GM12872 (cell line): Measurements from ENCODE around the gene COX6A2.

Experiments
- TF ChIP-seq, protein P1 (sequence below): IDR thresholded peaks from 3 replicates; pipeline ENCODE4 v1.5.1; 2011; ENCODE audit warnings: low read depth, mild to moderate bottlenecking, low read length, moderate library complexity; ENCODE audit not compliant: insufficient read depth

The COX6A2 gene

DNA sequence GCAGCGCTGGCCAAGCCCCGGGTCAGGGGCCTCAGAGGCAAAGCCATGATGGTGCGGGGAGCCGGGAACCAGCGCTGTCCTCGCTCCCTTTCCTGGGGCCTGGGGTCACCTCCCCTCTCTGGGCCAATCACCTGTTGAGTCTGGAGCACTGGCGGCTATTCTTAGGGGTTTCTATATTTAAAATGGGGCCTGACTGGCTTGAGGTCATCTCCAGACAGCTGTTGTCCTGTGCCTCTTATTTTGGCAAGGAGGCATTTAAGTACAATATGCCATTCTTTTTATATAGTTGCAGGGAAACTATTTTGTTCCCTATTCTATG is at the start of gene COX6A2:
TSS of gene COX6A2 (minus strand) at position 82 of the 319 bp plus-strand sequence. CDS start at position 47, 35 bp downstream.
- TF ChIP-seq, protein P1, sequence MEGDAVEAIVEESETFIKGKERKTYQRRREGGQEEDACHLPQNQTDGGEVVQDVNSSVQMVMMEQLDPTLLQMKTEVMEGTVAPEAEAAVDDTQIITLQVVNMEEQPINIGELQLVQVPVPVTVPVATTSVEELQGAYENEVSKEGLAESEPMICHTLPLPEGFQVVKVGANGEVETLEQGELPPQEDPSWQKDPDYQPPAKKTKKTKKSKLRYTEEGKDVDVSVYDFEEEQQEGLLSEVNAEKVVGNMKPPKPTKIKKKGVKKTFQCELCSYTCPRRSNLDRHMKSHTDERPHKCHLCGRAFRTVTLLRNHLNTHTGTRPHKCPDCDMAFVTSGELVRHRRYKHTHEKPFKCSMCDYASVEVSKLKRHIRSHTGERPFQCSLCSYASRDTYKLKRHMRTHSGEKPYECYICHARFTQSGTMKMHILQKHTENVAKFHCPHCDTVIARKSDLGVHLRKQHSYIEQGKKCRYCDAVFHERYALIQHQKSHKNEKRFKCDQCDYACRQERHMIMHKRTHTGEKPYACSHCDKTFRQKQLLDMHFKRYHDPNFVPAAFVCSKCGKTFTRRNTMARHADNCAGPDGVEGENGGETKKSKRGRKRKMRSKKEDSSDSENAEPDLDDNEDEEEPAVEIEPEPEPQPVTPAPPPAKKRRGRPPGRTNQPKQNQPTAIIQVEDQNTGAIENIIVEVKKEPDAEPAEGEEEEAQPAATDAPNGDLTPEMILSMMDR = no peak

DNA sequence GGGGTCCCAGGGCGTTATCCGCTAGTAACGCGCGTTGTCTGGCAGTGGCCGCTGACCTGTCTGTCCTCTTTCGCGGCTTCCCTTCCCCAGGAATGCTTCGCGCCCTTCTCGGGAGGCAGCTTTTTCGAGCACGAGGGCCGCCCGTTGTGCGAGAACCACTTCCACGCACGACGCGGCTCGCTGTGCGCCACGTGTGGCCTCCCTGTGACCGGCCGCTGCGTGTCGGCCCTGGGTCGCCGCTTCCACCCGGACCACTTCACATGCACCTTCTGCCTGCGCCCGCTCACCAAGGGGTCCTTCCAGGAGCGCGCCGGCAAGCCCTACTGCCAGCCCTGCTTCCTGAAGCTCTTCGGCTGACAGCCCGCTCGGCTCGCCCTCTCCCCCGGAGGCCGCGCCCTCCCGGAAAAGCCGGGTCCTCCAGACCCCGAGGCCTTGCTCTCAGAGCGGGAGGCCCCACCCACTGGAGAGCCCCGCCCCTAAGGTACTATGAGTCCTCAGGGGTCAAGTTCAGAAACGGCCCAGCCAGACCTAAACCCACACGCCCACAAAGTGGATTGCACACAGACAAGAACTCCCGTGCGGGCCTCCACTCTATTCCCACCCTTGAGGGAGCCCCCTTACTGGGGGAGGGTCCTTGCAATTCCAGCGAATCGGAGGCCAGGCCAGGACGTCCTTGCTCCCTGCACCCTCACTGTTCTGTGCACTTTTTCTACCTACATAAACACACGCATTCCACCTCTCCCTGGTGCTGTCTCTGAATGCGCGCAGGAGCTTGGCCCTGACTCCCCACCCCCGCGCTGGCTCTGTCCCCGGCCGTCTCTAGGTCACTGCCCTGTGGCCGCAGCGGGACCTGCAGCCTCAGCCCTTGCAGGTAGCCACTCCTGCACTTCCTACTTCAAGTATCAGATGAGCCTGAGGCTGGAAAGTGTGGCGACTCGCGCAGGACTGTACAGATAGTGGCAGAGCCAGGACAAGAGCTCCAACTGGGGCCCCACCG is 49.4 kb upstream of the COX6A2 start:
- TF ChIP-seq, protein P1 = no peak

DNA sequence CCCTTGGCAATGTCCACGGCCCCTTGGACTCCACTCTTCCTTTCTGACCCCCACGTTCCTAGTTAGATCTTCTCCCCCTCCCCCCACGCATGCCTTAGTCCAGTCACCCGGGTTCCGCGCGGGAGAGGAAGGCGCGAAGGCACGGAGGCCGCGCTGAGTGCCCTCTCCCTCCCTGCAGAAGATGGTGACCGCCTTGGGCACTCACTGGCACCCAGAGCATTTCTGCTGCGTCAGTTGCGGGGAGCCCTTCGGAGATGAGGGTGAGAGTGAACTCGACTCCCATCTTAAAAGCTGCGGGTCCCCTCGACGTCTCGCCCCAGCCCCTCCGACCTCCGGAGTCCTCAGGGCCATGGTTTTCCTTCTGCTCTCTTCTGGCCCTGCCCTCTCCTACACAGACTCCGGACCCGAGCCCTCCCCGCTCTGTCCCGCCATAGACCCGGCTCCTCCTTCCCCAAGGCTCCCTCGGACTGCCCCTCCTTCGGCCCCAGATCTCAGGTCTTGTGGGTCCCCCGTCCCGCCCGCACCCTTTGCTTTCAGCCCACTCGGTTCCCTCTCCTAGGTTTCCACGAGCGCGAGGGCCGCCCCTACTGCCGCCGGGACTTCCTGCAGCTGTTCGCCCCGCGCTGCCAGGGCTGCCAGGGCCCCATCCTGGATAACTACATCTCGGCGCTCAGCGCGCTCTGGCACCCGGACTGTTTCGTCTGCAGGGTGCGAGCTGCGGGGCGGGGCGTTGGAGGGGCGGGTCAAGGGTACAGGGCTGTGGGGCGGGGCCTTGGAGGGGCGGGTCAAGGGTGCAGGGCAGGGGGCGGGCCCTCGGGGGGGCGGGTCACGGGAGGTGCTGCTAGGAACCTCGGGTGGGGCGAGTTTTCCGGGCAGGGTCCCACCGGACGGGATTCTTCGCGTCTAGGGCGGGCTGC is 48.4 kb upstream of the COX6A2 start:
- TF ChIP-seq, protein P1 = no peak

DNA sequence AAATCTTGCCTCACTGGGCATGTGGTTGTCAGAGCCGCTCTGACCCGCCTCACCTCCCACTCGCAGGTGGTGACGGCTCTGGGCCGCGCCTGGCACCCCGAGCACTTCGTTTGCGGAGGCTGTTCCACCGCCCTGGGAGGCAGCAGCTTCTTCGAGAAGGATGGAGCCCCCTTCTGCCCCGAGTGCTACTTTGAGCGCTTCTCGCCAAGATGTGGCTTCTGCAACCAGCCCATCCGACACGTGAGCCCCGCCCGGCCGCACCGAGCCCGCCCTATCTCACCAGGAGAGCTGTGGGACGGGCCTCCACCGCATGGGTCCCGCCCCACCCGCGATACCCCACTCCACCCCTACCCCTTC is 47.8 kb upstream of the COX6A2 start:
- TF ChIP-seq, protein P1 = no peak

DNA sequence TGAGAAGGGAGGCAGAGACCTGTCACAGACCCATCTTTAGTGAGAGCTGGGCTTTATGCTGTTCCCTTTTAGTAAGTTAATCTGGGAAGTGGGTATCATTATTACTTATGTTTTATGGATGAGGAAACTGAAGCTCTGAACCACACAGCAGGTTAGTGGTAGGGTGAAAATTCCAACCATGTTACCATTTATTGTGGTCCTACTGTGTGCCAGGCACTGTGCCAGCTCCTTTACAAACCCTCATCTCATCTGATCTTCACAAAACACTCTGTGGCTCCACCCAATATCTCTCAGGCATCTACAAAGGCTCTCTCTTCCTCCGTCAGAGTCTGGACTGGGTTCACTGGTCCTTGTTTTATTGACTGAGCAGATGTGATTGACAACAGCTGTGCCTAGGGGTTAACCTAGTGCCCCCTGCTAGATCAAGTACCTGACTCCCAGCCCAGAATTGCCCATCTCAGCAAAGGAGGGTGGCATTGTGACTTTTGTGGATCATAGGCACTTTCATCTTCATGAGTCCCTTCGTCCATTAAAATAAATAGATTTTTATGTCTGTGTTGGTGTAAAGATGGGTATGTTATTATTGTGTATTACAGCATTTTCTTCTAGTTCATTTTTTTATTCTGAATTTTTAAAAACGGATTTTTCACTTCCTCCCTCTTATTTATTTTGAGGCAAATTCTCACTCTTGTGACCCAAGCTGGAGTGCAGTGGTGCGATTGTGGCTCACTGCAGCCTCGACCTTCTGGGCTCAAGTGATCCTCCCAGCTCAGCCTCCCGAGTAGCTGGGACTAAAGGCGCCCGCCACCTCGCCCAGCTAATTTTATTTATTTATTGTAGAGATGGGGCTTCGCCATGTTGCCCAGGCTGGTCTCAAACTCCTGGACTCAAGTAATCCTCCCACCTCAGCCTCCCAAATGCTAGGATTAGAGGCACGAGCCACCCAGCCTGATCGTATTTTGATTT is 46.9 kb upstream of the COX6A2 start:
- TF ChIP-seq, protein P1 = no peak

DNA sequence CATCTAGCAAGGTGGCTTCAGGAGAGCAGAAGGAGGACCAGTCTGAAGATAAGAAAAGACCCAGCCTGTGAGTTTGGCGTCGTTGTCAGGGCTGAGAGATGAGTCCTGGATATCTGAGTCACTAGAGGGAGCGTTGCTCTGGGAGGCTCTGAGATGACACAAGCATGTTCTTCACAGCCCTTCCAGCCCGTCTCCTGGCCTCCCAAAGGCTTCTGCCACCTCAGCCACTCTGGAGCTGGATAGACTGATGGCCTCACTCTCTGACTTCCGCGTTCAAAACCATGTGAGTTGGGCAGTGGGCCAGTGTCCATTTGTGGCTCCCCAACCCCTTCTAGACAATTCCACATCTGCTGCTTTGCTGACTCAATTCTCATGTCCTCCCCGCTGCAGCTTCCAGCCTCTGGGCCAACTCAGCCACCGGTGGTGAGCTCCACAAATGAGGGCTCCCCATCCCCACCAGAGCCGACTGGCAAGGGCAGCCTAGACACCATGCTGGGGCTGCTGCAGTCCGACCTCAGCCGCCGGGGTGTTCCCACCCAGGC is 46.1 kb upstream of the COX6A2 start:
- TF ChIP-seq, protein P1 = no peak
